CD1c-positive myeloid dendritic cell (primary cell): ENCODE data around the gene TRPV3.
A peak's percentile ranks its signal among the peaks of the same experiment; 100 is the strongest.

Source experiments
- DNase-seq: peaks from one replicate; pipeline ENCODE4 v3.0.0-alpha.2; 2016; ENCODE audit errors: extremely low spot score

Gene TRPV3

GRCh38 chr17:3546521-3546920, 11.1 kb downstream of the TRPV3 start:
- no peak for DNase-seq

DNA sequence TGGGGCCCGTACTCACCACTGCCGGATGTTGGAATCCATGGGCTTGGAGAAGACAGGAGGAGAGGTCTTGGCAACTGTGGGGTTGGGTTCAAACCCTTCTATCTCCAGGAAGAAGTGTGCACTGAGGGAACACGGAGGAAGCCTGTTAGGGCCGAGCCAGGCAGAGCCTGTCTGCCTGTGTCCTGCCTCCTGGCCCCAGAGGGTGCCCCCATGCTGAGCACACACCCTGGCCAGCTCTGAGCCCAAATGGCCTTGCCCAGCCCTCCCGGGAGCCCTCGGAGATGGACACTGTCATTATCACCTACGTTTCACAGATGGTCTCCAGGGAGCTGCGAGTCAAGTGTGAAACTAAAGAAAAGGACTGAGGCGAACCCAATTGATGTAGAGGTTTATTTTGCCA, 12.5 kb downstream of the TRPV3 start:
- no peak for DNase-seq

DNA sequence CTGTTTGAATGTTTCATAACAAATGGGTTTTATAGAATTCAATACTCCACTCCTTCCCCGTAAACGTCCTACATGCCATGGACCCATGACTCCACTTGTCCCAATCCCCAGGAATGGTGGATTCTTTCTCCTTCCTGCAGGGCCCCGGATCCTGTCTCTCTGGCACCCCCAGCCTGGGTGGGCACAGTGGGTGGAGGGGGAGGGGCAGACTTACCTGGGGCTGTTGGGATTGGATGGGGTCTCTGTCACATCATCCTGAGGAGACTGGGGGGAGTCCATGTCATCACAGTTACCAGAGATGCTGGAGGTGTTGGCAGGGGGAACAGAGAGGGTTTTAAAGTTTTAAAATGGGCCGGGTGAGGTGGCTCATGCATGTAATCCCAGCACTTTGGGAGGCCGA, 13.2 kb downstream of the TRPV3 start:
- DNase-seq = no peak

GRCh38 chr17:3543453-3543852, 14.2 kb downstream of the TRPV3 start:
- DNase-seq = no peak

DNA sequence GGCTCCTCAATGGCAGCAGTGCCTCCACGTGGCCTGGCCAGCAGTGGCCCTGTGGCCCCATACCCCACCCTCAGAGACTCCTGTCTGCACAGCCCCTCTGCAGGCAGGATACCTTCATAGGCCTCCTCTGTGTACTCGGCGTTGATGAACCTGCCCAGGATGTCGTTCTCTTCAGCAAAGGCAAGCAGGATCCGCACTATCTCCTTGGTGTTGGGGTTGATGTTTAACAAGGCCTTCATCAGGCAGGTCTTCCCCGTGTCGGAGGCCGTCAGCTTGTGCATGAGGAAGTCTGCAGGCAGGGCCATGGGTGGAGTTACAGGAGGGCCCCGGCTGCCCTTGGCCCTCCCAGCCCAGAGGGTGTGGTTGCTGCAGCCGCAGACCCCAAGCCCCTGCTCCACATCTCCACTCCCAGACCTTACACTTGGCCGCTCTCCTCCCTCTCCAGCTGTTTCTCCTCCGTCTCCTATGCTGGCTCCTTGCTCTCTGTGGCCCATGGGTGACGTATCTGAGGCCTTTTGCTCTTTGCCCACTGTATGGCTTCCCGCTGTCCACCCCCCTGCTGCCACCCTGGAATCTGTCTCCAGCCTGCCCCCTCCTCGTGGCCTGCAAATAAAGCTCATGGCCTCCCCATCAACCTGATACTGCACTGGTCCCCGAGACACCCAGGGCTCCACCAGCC, 15.1 kb downstream of the TRPV3 start:
- no peak for DNase-seq

DNA sequence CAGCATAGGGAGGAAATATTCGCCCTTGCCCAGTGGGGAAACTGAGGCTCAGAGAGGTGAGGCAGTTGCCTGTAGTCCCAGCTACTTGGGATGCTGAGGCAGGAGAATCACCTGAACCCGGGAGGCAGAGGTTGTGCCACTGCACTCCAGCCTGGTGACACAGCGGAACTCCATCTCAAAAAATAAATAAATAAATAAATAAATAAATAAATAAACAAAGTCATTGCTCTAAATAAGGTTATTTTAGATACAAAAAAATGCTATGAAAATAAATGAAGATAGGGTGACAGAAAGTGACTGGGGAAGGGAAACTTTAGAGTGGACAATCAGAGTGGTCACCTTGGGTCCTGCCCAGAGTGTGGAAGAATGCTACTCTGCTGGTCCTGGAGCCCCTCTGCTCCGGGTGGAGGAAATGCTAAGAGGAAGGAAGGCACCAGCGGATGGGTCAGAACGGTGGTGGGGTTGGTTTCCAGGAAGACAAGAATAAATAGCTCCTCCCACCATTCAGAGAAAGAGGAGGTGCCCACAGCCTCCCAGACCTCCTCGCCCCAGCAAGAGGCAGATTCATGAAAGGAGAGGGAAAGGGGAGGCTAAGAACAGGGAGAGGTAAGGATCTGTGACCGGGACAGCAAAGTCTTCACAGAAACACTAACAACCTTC, 17.6 kb downstream of the TRPV3 start:
- no peak for DNase-seq

GRCh38 chr17:3536716-3537115, 20.9 kb downstream of the TRPV3 start:
- no peak for DNase-seq

- peak; percentile 42 for DNase-seq
These were observed 22.2 kb downstream of the TRPV3 start for GRCh38 chr17:3535253-3535995.

- DNase-seq = no peak
These were observed 22.7 kb downstream of the TRPV3 start for GRCh38 chr17:3534881-3535252.

- no peak for DNase-seq
These were observed 23.9 kb downstream of the TRPV3 start for GRCh38 chr17:3533752-3534151.

DNA sequence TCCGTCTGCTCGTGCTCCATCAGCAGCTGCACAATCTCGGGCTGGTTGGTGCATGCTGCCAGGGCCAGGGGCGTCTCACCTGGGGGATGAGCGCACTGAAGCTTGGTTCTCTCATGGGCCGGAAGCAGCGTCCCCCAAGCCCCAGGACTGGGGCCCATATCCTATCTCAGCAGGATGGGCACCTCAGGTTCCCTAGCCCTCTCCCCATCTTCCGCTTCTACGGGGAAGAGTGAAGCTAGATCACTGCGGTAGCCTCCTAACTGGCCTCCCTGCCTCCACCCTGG, 24.8 kb downstream of the TRPV3 start:
- no peak for DNase-seq

DNA sequence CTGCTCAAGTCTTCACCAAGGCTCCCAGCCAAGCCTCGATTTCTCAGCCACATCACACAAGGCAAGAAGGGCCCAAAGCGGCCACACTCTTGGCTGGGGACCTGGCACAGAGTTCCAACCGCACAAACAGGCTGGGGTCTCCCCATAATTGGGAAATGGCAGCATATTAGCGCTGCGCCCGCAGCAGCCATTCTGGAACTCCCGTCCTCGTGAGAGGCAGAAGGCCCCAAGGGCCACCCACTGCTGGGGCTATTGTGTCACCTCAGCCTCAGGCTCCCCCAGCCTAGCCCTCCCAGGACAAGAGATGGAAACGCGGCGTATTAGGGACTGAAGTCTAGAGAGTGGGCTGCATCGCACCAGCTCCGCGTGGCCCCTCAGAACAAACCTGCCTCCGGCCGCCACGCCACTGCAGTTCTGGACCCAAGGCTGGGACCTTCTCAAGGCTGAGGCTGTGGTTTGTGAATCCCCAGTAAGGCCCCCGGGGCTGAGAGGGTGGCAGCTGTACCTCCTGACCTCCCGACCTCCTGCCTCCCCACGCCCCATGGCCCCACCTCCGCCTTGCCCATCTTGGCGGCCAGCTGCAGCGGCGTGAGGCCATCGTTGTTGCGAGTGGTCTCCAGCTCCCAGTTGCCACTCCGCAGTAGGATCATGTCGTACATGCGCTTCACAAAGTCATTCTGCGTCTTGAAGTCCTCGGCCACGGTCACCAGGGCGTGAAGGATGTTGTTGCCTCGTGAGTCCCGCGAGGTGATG, 25.3 kb downstream of the TRPV3 start:
- no peak for DNase-seq

DNA sequence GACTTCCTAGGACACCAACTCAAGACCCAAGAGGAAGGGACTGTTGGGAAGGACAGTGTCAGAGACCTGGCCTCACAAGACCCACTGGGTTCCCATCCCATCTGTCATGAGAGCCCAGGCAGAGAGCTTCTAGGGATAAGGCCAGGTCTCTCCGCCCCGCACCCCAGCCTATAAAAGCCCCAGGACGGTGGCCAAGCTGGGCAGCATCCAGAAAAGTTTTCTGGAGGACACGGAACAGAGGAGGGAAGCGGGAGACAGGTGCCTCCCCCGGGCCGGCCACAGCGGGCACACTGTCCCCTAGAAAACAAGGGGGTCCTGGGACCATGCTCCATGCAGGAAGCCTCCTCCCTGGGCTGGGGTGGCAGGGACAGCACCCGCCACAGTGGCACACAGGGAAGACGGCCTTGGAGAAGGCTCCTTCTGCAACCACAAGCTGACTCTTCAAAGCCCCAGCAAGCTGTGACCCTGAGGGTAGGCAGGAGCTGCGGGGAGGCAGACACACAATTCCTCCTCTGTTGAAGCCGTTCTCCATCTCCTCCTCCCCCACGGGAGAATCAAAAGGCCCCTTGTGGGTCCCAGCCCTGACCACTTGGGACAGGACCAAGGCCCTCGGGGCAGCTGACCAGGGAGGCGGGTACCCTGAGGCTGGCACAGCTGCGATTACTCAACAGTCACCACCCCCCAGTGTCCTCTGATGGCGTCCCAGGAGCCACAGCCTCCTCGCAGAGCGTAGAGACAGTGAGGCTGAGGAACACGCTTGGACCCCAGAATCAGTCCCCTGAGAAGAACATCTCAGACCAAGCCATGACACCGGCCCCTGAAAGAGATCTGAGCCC, 26.1 kb downstream of the TRPV3 start:
- DNase-seq = no peak

DNA sequence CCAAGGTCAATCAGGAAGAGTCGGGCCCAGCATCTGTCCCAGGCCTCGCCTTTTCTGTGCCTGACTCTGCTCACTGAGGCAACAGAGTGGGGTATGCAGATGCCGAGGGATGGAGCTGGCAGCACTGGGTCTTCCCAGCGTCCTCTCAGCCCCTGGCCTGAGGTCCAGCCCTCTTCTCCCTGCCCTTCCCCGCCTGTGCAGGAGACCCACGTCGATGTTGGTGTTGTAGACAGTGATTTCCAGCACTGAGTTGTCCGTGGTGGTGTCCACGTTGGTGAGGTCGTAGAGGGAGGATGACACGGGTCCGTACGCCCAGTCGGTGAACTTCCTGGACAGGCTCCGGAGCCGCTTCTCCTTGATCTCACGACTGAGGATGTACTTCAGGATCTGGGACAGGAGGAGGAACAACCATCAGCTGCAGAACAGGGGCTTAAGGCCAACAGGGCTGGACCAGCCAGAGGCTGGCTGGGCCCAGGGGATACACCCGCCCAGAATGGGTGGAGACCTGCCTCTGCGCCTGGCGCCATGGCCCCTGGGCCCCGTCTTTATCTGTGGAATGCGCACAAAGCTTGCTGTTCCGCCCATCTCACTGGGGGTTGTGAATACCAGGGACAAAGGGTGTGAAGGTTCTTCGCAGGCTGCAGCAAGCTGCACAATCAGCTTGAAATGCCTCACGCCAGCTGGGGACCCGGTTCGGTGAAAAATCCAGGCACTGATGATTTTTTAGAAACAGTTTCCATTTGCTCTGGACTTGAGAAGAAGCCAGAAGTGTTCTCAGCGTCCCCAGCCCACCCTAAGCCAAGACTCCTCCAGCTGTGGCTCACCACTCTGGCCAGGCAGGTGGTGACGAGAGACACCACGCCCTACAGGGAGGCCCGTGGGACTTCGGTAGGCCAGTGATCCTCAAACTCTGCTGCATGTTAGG, 27.5 kb downstream of the TRPV3 start:
- DNase-seq = no peak

DNA sequence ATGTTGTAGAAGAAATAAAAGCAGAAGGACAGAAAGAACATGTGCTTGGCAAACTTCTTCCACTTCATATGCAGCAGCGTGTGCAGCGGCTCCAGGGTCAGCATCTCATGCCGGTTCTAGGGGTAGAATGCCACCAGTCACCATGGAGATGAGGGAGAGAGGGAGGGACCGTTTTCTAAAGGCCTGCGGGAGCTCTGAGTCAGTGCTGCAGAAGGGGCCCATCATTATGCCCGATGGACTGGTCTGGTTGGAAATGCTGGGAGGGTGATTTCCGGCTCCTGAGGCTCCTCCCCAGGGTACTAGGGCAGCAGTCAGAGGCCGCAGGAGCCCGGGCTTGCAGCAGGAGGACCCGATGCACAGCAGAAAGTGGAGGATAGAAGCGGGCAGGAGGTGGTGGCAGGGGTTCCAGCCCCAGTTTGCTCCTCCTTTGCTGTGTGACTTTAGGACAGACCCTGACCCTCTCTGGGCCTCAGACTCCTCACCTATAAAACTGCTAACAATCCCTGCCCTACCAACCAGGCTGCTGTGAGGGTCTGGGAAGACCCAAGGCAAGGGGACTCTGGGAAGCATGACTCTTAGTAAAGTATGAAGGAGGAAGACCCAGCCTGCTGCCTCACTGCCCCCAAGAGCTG, 28.6 kb downstream of the TRPV3 start:
- DNase-seq = no peak

- DNase-seq = no peak
These were observed 29.2 kb downstream of the TRPV3 start for GRCh38 chr17:3528403-3528851.

- DNase-seq = no peak
These were observed 29.7 kb downstream of the TRPV3 start for GRCh38 chr17:3527896-3528295.

- DNase-seq = no peak
These were observed 30.1 kb downstream of the TRPV3 start for GRCh38 chr17:3527468-3527867.

DNA sequence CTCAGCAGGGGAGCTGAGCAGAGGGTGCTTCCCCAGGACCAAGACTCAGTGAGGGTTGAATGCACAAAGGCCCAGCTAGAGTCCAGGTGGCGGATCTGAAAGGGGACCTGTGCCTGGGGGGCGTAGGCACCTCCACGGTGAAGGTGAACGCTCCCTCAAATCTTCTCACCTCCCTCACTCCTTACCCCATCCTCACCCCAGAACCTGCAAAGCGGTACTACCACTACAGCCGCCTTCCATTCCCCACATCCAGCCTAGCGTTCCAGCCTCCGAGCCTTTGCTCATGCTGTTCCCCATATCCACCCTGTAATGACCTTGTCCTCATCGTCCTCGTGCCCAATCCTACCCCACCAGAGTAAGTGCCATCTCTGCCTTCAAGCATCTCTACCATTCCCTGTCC, 30.6 kb downstream of the TRPV3 start:
- DNase-seq = no peak

GRCh38 chr17:3526491-3526890, 31.1 kb downstream of the TRPV3 start:
- no peak for DNase-seq
